ENCODE results near the gene CISD1.

Gene CISD1

DNA sequence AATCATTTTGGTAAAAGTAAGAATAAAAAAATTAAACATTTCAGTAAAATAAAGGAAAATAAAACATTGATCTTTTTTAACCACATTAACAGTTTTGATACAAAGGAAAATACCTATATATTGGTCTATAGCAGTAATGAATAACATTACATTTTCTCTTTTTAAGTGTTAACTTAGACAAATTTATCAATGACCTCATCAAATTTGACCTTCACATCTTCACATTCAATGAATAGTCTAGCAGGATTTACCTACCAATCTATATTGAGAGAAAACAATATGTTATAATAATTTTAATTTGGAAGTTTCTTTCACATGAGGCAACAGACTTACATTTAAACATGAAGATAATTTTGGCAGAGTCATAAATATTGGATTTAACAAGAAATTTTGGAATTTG is 47.9 kb downstream of the CISD1 start:
- no peak for DNase-seq

DNA sequence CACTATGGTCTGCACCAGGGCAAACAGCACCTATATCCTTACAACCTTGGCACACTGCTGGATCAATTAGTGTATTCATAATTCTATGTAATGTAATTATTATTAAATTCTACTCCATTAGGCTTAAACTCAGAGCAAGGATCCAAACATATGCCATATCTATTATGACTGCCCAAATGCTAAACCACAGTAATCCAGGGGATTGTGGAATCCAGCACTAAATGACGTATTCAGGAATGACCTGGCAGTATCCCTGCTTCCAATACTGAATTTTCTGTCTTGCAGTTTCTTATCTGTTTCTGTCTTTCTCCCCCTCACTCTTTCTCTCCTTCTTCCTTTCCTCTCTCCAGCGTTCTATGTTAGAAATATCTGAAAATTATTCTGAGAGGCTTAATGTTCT is 49.4 kb downstream of the CISD1 start:
- DNase-seq: no peak

DNA sequence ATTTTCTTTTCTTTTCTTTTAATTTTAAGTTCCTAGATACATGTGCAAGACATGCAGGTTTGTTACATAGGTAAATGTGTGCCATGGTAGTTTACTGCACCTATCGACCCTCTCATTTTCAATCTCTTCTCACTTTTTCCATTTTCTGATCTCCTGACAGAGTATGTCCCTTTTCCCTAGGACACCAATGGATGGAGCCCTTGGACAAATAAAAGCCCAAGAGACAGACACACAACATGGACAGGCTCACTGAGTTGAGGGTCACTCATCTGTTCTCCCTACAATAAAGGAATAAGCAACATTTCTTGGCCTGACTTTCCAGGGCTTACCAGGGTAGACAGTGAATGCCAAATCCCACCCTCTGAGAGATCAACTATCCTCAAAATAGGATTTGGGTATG is 50.6 kb downstream of the CISD1 start:
- DNase-seq: no peak

DNA sequence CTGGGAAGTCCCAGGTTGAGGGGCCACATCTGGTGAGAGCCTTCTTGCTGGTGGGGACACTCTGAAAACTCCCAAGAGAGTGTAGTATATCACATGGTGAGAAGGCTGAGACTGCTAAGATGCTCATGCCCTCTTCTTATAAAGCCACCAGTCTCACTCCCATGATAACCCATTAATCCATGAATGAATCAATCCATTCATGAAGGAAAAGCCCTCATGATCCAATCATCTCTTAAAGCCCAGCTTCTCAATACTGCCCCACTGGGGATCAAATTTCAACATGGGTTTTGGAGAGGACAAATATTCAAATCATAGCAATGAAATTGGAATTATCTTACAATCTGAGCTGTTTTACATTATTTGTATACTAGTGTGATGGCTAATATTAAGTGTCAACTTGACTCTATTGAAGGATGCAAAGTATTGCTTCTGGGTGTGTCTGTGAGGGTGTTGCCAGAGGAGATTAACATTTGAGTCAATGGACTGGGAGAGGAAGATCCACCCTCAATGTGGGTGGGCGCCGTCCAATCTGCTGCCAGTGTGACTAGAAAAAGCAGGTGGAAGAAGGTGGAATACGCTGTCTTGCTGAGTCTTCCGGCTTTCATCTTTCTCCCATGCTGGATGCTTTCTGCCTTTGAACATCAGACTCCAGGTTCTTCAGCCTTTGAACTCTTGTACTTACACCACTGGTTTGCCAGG is 51.5 kb downstream of the CISD1 start:
- no peak for DNase-seq

DNA sequence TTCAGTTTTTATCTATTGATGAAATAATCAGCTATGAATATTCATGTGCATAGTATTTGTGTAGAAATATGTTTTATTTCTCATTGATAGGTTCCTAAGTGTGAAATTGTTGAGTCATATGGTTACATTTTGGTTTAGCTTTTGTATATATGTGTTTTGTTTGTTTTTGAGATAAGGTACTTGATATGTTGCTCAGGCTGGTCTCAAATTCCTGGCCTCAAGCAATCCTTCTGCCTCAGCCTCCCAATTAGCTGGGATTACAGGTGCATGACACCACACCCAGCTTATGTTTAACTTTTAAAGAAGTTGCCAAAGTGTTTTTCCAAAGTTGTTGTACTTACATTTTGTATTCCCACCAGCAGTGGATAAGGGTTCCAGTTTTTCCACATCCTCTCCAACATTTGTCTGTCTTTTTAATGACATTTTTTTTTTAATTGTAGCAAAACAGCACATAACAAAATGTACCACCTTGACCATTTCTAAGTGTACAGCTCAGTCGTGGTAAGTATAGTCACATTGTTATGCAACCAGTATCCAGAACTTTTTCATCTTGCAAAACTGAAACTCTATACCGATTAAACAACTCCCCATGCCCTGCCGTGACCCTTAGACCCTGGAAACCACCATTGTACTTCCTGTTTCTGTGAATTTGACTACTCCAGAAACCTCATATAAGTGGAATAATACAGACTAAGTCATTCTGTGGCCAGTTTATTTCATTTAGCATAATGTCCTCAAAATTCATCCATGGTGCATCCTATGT is 53.3 kb downstream of the CISD1 start:
- no peak for DNase-seq

DNA sequence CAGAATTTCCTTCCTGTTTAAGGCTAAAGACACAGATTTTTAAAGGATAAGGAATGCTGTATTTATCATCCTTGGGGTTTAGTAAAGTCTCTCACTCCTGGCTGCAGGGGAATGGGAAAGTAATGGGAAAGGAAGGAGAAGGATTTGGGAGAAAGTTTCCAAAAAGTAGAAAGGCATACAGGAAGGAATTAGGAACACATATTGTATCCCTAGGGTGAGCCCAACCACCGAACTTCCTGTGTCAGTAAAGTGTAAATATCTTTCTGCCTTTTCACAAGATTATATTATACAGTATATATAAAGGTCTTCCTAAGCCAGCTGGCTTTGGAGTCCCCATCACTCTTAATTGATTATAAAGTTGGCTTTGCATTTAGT is 53.9 kb downstream of the CISD1 start:
- DNase-seq: no peak

DNA sequence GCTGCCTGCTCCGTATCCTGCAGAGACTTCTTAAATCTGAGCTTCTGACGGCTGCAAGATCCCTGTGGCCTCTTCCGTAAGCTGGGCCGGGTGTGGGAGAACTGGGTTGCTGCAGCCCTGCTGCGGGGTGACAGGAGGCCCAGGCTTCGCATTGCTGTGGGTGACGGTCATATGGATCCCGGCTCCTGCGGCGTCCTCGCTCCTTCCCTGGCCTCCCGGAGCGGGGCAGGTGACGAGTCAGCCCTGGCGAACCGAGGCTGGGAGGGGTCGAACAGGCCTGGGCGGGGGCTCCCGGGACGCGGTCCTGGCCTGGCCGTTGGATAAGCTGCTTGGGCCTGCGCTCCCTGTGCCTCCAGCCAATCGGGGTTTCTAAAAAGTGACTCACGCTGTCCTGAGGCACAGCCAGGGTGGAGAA is 58.0 kb downstream of the CISD1 start:
- no peak for DNase-seq

DNA sequence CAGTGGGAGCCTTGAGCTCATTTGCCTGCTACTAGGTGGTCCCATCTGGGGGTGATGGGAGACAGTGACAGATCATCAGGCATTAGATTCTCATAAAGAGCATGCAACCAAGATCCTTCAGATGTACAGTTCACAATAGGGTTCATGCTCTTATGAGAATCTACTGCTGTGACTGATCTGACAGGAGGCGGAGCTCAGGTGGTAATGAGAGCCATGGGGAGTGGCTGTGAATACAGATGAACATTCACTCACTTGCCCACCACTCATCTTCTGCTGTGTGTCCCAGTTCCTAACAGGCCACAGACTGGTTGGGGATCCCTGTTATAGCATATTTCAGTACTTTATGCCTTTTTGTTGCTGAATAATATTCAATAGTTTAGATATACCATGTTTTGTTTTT is 59.3 kb downstream of the CISD1 start:
- no peak for DNase-seq

DNA sequence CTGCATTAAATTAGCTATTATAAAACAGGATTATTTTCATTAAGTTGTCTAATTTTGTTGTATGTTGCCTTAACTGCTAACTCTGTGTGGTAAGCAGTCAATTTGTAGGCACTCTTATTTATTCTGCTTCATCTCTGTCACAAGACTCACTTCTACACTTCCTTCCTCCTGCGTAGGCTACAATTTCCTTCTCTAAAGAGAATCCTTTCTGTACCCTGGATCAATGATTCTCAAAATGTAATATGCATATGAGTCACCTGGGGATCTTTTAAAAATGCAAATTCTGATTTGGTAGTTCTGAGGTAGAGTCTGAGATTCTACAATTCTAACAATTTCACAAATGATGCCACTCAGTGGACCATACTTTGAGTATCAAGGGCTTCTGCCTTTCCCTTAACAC is 61.5 kb downstream of the CISD1 start:
- DNase-seq: no peak

DNA sequence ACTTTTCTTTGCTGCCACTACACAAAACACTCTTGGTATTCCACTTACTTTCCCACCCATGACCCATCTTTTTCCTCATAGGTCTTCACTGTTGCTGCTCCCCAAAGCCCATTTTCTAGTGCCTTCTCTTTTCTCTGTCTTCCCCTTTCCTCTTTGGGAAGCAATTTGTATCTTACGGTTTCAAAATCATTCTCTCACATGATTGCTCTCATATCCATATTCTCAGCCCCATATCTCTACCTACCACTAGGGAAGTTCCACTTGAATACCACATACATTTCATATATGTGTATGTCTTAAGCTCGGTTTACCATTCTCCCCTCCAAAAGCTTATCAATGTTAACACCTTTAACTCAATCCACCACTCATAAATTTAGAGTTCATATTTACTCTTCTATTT is 62.7 kb downstream of the CISD1 start:
- DNase-seq: no peak

DNA sequence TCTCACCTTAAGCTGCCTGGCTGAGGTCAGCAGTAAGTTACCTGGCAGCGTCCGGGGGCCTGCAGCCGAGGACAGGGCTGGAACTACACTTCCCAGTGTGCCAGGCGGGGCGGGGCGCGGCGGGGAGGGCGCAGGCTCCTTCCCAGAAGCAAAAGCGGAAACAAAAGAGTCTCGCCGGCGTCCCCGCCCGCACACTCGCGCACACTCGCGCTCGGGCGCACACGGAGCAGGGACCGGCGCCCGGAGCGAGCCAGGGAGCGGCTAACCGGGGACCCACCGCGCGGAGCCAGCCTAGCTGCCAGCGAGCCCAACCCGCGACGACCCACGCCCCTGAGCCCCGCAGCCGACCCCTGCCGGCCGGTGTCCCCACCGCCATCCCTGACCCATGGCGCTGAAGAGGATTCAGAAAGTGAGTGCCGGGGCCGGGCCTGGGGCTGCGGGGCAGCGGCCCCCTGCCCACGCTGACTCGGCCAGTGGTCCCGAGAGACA is 65.9 kb downstream of the CISD1 start, which contains the start of gene UBE2D1:
UBE2D1 (plus strand) TSS at position 190 of the 489 bp plus-strand sequence; CDS start at position 386, 196 bp downstream.
- DNase-seq: peak; percentile 12

DNA sequence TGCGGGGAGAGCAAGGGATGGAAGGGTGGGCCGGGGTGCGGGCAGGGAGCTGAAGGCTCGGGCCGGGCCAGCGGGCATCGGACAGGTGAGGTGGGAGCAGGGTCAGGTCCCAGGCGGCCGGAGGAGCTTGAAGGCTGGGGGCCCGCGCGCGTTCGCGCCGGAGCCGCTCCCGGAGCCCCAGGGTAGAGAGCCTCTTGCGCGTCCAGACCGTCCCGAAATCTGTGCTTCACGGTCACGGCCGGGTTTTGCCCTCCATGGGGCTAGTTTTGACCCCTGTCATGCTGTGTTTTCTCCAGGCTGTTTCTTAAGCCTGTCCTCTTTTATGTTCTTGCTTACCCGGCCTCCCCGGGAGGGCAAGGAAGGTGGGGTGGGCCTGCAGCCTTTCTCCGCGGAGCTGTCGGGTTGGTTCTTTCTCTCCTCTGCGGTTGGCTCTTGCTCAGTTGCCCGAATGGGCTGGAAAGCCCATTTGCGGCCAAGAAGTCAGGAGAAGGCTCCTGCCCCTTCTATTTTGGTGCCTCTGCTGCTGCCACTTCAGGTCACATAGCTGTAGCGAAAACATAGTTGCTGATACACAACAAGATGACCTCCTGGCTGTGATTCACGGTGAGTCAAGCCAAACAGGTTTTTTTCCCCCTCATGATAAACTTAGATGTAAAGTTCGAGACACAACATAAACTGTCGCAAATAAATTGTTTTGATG is 66.5 kb downstream of the CISD1 start:
- DNase-seq: no peak

DNA sequence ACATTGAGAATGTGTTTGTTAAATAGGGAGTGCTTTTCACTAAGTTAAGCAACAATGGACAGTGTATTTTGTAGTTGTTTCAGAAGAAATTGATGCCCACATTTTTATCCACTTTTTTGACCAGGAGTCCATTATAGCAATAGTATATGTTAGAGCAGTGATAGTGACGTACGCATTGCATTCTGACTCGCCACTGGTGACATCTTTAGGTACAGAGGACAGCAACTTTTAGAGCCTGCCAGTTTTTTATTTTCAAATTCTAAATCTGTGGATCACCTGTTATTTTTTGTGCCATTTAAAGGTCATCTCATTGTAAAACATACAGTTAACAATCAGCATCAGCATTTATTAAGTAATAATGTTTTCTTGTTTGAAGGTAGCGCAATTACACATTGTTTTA is 67.3 kb downstream of the CISD1 start:
- no peak for DNase-seq
